Amygdala (tissue), 56 donors: ENCODE measurements around the gene CLIC6.

Experiments
- DNase-seq, 56 donors: peaks; one replicate each; lab custom pipeline; 2025; lab: John Stamatoyannopoulos, UW

The CLIC6 gene

GRCh38 chr21:34668803-34669148, at the start of gene CLIC6:
Gene CLIC6 (plus strand): TSS chr21:34668994. CDS start chr21:34669389, 395 bp downstream.
- DNase-seq, result no peak

- no peak for DNase-seq
These were observed 48.7 kb upstream of the CLIC6 start for GRCh38 chr21:34619841-34620665.

- no peak for DNase-seq
These were observed 47.1 kb upstream of the CLIC6 start for GRCh38 chr21:34621434-34622350.

GRCh38 chr21:34623516-34623915, 45.3 kb upstream of the CLIC6 start:
- DNase-seq, result no peak

GRCh38 chr21:34625030-34625593, 43.7 kb upstream of the CLIC6 start:
- DNase-seq, result no peak

- no peak for DNase-seq
These were observed 42.7 kb upstream of the CLIC6 start for GRCh38 chr21:34626131-34626530.

- peak in 12 of 56 donors; percentile 1 to 40 (median 16) for DNase-seq
These were observed 38.2 kb upstream of the CLIC6 start for GRCh38 chr21:34630536-34631143.

- DNase-seq, result no peak
These were observed 36.3 kb upstream of the CLIC6 start for GRCh38 chr21:34632498-34632897.

- DNase-seq, result no peak
These were observed 33.5 kb upstream of the CLIC6 start for GRCh38 chr21:34635307-34635706.

- no peak for DNase-seq
These were observed 31.8 kb upstream of the CLIC6 start for GRCh38 chr21:34636961-34637360.

GRCh38 chr21:34639250-34639649, 29.5 kb upstream of the CLIC6 start:
- DNase-seq, result no peak

GRCh38 chr21:34639882-34640788, 28.7 kb upstream of the CLIC6 start:
- no peak for DNase-seq

- no peak for DNase-seq
These were observed 27.9 kb upstream of the CLIC6 start for GRCh38 chr21:34640858-34641257.

GRCh38 chr21:34642211-34643075, 26.4 kb upstream of the CLIC6 start:
- no peak for DNase-seq

GRCh38 chr21:34644825-34645224, 24.0 kb upstream of the CLIC6 start:
- DNase-seq, result no peak

- no peak for DNase-seq
These were observed 21.2 kb upstream of the CLIC6 start for GRCh38 chr21:34647555-34647954.

- DNase-seq, result no peak
These were observed 20.0 kb upstream of the CLIC6 start for GRCh38 chr21:34648739-34649297.

GRCh38 chr21:34649400-34649799, 19.4 kb upstream of the CLIC6 start:
- DNase-seq, result no peak
